GM12865 (cell line): Measurements from ENCODE around the gene TRIOBP.

Source experiments
- DNase-seq: peaks from one replicate; pipeline ENCODE4 v3.0.0; 2010; ENCODE audit warnings: low read depth
- H3K4me3 ChIP-seq: 2 replicates; pipeline ENCODE4 v1.5.1; 2011; ENCODE audit warnings: mild to moderate bottlenecking, low read depth, low read length, control low read depth
- CTCF ChIP-seq: IDR thresholded peaks from 2 replicates; pipeline ENCODE4 v1.5.1; 2011; ENCODE audit warnings: low read length, control low read depth, low read depth, inconsistent platforms; ENCODE audit not compliant: insufficient read depth; ENCODE audit errors: missing control alignments

Gene TRIOBP

GRCh38 chr22:37771702-37772427 lies 75.0 kb downstream of the TRIOBP start:
- TF ChIP-seq CTCF, result no peak
- DNase-seq, result no peak
- no peak overlapping the region for H3K4me3 ChIP-seq

DNA sequence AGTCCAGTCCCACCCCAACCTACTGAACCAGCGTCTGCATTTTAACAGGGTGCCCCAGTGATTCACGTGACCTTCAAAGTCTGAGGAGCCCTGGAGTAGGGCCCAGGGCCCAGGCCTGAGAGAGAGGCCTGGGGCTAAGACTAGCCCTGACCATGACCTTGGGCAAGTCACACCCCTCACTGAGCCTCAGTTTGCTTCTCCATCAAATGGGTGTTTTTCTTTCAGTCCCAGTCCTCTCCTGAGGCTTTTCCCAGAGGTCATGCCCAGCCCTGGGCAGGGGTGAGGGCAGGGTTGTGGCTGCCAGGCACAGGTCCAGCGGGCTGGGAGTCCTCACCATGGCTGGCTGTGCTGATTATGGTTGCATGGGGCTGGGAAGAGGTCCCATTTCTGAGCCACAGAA lies 77.9 kb downstream of the TRIOBP start:
- no peak overlapping the region for H3K4me3 ChIP-seq
- no peak for TF ChIP-seq CTCF
- no peak for DNase-seq

GRCh38 chr22:37775785-37776638 lies 79.2 kb downstream of the TRIOBP start:
- no peak overlapping the region for H3K4me3 ChIP-seq
- no peak for TF ChIP-seq CTCF
- no peak for DNase-seq

- no peak for TF ChIP-seq CTCF
- DNase-seq, result no peak
- no peak overlapping the region for H3K4me3 ChIP-seq
Observed at GRCh38 chr22:37776639-37777005, 79.8 kb downstream of the TRIOBP start.

GRCh38 chr22:37777122-37777687 lies 80.4 kb downstream of the TRIOBP start:
- TF ChIP-seq CTCF, result no peak
- peak; percentile 73 for DNase-seq

GRCh38 chr22:37778370-37779009 lies 81.6 kb downstream of the TRIOBP start:
- TF ChIP-seq CTCF, result no peak
- no peak overlapping the region for H3K4me3 ChIP-seq
- no peak for DNase-seq

More at GRCh38 chr22:37777122-37777687, 80.4 kb downstream of the TRIOBP start:
- no peak overlapping the region for H3K4me3 ChIP-seq
